Ectodermal cell (in vitro differentiated cells): ENCODE results near the gene DIDO1.
A peak's percentile ranks its signal among the peaks of the same experiment; 100 is the strongest.

Experiments used
- H3K27ac ChIP-seq: 2 replicates; pipeline ENCODE4 v1.7.0; 2013; ENCODE audit warnings: mild to moderate bottlenecking, low read depth, low read length; ENCODE audit not compliant: insufficient read depth, poor library complexity, severe bottlenecking
- H3K27me3 ChIP-seq: 2 replicates; pipeline ENCODE4 v1.7.0; 2013; ENCODE audit warnings: mild to moderate bottlenecking, low read length; ENCODE audit not compliant: insufficient read depth, control insufficient read depth, poor library complexity, severe bottlenecking
- H3K36me3 ChIP-seq: one replicate; pipeline ENCODE4 v1.7.0; 2013; ENCODE audit warnings: low read length; ENCODE audit not compliant: control insufficient read depth, insufficient read depth
- H3K4me1 ChIP-seq: one replicate; pipeline ENCODE4 v1.7.0; 2013; ENCODE audit warnings: low read length; ENCODE audit not compliant: control insufficient read depth, insufficient read depth
- H3K4me3 ChIP-seq: 2 replicates; pipeline ENCODE4 v1.7.0; 2013; ENCODE audit warnings: low read depth, low read length, control low read depth; ENCODE audit not compliant: insufficient read depth
- H3K9me3 ChIP-seq: 2 replicates; pipeline ENCODE4 v1.7.0; 2013; ENCODE audit warnings: mild to moderate bottlenecking, low read length, moderate library complexity; ENCODE audit not compliant: control insufficient read depth
- WGBS, 2 experiments: methylation state at CpG; one replicate each; pipeline ENCODE4 v1.1.7; 2013; ENCODE audit warnings: missing lambda C conversion rate in 2 of 2; 5-methylcytosine and 5-hydroxymethylcytosine counted together

Gene DIDO1

DNA sequence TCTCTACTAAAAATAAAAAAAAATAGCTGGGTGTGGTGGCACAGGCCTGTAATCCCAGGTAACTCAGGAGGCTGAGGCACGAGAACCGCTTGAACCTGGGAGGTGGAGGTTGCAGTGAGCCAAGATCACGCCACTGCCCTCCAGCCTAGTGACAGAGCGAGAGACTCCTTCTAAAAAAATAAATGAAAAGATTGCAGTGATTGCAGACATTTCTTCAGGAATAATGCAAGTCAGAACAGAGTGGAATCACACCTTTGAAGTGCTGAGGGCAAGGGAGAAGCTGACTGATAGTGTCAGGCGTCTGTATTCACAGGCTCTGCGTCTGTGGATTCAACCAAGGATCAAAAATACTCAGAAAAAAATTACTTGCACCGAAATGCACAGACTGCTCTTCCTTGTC lies 62.1 kb downstream of the DIDO1 start:
- Histone ChIP-seq H3K9me3 (no peaks in the 10 kb centered on the region), H3K4me3 (no peak overlapping the region), H3K27me3 (peaks cover 8% of the 10 kb centered on the region), H3K27ac (no peak overlapping the region), H3K36me3 (no peaks in the 10 kb centered on the region), H3K4me1 (peaks cover 21% of the 10 kb centered on the region)
- 94 to 95% methylated on average over 6 to 7 of the region's 7 CpGs for WGBS, 2 experiments

DNA sequence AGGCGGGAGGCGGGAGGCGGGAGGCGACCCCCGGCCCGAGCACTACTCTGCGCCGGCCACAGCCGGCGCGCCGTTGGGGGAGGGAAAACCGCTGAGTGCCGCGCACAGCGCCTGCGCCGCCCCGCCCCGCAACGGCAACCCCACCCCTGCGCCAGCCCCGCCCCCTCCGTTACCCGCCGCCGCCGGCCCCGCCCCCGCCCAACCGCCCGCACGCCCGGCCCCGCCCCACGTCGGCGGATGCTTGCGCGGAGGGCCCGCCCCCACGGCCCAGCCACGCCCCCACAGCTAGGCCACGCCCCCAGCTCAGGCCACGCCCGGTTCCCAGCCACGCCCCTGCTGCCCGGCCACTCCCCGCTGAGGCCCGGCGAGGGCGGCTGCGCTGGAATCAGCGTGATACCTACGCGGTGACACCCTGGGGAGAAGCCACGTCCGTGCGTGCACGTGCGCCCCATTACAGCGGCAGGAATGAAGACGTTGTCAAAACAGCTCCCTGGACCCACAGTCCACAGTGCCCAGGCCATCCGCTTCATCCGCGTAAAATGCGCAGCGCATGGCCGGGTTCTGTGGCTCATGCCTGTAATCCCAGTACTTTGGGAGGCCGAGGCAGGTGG lies 64.5 kb downstream of the DIDO1 start, which contains the start of gene TCFL5:
TCFL5 (minus strand) TSS at position 97 of the 611 bp plus-strand sequence. CDS start 152 bp downstream, outside the sequence.
- Histone ChIP-seq H3K27me3 (peaks cover 8% of the 10 kb centered on the region), H3K9me3 (no peaks in the 10 kb centered on the region), H3K4me1 (peaks cover 22% of the 10 kb centered on the region), H3K4me3 (peak within 1 kb of the TSS; percentile 57), H3K36me3 (peaks cover 5% of the 10 kb centered on the region), H3K27ac (peak within 1 kb of the TSS; percentile 26)
- WGBS, 2 experiments: 9 to 10% methylated on average over 66 to 70 of the region's 70 CpGs

DNA sequence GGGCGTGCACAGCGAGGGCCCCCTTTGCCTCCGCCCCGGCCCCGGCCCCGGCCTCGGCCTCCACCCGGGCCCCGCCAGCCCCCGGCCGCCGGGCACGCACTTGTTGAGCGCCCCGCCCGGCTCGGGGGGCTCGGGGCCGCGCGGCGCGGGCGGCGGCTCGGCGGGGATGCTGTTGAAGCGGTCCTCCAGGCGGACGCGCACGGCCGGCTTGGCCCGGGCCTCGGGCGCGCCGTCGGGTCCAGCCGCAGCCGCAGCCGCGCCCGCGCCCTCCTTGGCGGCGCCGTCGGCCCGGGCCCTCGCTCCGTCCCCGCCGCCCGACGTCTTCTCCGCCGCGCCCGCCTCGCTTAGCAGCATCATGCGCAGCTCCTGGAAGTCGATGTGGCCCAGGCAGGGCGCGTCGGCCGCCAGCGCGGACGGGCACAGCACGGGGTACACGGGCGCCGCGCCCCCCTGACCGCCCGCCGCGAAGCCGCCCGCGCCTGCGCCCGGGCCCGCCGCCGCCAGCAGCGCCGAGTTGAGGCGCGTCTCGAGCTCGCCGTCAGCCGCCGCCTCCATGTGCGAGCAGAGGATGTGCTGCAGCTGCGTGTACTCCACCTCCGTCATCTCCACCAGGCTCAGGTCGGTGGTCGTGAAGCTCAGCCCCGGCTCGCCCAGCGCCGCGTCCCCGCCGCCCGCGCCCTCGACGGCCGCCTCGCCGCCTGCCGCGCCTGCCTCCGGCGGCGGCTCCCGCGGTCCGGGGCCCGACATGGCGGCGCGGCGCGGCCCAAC lies 65.2 kb downstream of the DIDO1 start:
- 0% methylated on average over 129 of the region's 129 CpGs for WGBS, 2 experiments
- no peaks in the 10 kb centered on the region for H3K9me3 ChIP-seq
- peaks cover 9% of the 10 kb centered on the region for H3K36me3 ChIP-seq
- H3K27me3 ChIP-seq: peaks cover 8% of the 10 kb centered on the region
- peaks cover 22% of the 10 kb centered on the region for H3K4me1 ChIP-seq
- no peak overlapping the region for H3K27ac ChIP-seq
- peak overlapping the region; percentile 57 for H3K4me3 ChIP-seq

DNA sequence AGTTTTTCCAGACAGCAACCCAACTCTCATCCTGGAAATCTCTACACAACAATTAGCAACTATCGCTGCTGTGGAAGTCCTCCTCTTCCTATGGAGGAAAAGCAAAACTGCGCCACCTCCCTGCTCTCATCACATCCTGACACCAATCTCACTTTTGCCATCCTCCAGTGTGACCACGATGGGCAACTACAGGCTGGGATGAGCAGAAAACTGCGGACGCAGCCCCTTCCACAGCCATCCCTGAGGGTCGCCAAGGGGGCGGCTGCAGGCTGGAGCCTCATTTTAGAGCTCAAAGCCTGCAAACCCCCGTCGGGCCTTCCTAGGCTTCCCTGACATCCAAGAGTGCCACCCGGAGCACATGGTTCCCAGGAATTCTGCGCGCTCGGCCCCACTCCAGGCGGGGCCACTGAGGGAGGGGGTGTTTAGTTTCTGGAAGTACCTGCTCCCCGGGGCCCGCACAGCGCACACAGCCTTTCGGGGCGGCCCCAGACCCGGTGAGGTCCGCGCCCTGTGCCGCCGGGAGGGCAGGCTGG lies 65.8 kb downstream of the DIDO1 start:
- Histone ChIP-seq H3K27ac (no peak overlapping the region), H3K9me3 (no peaks in the 10 kb centered on the region), H3K27me3 (peaks cover 8% of the 10 kb centered on the region), H3K4me1 (peaks cover 22% of the 10 kb centered on the region), H3K36me3 (peaks cover 12% of the 10 kb centered on the region), H3K4me3 (peak overlapping the region; percentile 57)
- 9 to 11% methylated on average over 24 of the region's 24 CpGs for WGBS, 2 experiments

DNA sequence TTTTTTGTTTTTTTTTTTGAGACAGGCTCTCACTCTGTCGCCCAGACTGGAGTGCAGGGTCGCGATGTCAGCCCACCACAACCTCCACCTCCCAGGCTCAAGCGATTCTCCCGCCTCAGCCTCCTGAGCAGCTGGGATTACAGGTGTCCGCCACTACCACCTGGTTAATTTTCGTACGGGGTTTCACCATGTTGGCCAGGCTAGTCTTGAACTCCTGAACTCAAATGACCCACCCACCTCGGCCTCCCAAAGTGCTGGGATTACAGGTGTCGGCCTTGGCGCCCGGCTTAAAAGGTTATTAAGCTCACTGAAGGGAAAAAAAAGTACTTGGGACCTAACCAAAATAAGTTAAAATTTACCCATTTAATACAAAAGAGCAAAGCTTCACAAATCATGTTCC lies 66.6 kb downstream of the DIDO1 start:
- no peak overlapping the region for H3K27ac ChIP-seq
- H3K27me3 ChIP-seq: peaks cover 8% of the 10 kb centered on the region
- WGBS, 2 experiments: 91 to 93% methylated on average over 12 of the region's 12 CpGs
- H3K36me3 ChIP-seq: peaks cover 12% of the 10 kb centered on the region
- no peaks in the 10 kb centered on the region for H3K9me3 ChIP-seq
- peak overlapping the region; percentile 57 for H3K4me3 ChIP-seq
- peaks cover 22% of the 10 kb centered on the region for H3K4me1 ChIP-seq

DNA sequence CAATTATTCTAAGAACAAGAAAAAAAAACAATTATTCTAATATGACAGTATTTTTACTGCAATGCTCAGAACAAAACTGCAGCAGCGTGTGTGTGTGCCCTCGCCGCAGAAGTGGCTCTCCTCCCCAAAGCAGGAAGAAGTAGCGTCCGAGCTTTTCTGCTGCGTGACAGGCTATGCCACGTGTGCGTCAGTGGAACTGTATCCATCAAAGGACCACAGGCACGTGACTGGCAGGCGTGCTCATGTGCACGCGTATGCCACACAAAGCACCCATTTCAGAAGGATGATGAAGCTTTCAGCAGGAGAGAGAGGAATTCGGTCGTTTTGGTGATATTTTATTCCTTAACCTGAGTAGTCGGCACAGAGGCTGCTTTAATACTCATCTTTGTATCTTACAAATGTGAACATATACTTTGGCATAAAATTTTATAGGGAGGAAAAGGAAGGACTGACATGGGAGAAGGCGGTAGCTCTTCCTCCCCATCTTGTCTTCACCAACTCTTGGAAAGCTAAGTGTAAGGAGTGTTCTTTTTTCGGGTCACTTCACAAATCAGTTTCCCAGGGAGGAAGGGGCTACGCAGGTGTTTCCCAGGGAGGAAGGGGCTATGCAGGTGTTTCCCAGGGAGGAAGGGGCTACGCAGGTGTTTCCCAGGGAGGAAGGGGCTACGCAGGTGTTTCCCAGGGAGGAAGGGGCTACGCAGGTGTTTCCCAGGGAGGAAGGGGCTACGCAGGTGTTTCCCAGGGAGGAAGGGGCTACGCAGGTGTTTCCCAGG lies 68.1 kb downstream of the DIDO1 start:
- H3K36me3 ChIP-seq: peaks cover 18% of the 10 kb centered on the region
- 95 to 96% methylated on average over 17 to 18 of the region's 23 CpGs for WGBS, 2 experiments
- no peak overlapping the region for H3K4me3 ChIP-seq
- no peaks in the 10 kb centered on the region for H3K9me3 ChIP-seq
- H3K27ac ChIP-seq: no peak overlapping the region
- peaks cover 22% of the 10 kb centered on the region for H3K4me1 ChIP-seq
- H3K27me3 ChIP-seq: peaks cover 8% of the 10 kb centered on the region

DNA sequence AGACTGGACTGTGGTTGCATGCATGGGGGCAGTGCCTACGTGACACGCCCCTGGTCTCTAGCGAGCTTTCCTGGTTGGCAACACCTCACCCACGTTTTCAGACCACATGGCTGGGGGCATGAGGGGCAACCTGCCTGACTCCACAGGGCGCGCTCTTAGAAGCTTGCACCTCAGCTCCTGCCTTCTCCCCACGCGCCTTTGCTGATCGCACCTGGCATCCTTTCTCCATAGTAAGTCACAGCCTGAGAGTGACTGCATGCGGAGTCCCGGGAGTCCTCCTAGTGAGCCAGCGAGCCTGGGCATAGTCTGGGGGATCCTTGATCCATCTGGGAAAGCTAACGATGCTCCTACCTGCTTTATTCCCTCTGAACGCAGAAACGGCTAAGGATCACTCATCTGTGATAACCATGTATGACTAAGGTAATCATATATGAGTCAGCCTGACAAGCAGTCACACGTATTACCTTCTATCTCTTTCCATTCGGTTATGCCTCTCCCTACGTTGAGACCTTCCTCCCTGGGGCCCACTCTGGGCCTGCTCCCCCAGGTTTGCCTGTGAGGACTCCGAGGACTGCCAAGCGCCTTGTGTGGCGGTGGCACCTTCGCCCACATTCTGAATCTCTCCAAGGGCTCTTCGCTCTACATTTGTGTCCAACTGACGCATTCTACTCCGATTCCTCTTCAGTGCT lies 69.2 kb downstream of the DIDO1 start:
- H3K36me3 ChIP-seq: peaks cover 27% of the 10 kb centered on the region
- no peak overlapping the region for H3K4me3 ChIP-seq
- H3K9me3 ChIP-seq: no peaks in the 10 kb centered on the region
- H3K4me1 ChIP-seq: peaks cover 15% of the 10 kb centered on the region
- no peak overlapping the region for H3K27ac ChIP-seq
- 95 to 97% methylated on average over 25 of the region's 25 CpGs for WGBS, 2 experiments
- H3K27me3 ChIP-seq: peaks cover 8% of the 10 kb centered on the region

DNA sequence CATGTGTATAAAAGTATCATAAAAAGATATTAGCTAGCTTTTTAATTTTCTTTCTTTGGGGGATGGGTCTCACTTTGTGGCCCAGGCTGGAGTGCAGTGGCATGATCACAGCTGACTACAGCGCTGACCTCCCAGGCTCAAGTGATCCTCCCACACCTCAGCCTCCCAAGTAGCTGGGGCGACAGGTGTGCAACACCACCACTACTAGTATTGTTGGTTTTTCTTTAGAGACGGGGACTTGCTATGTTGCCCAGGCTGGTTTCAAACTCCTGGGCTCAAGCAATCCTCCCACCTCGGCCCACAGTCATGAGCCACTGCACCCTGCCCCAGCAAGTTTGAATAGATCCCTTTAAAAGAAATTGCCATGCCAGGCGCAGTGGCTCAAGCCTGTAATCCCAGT lies 71.2 kb downstream of the DIDO1 start:
- 93 to 94% methylated on average over 5 of the region's 5 CpGs for WGBS, 2 experiments
- no peak overlapping the region for H3K27ac ChIP-seq
- H3K4me3 ChIP-seq: no peak overlapping the region
- peaks cover 1% of the 10 kb centered on the region for H3K27me3 ChIP-seq
- H3K4me1 ChIP-seq: peaks cover 11% of the 10 kb centered on the region
- H3K36me3 ChIP-seq: peaks cover 29% of the 10 kb centered on the region
- no peaks in the 10 kb centered on the region for H3K9me3 ChIP-seq

DNA sequence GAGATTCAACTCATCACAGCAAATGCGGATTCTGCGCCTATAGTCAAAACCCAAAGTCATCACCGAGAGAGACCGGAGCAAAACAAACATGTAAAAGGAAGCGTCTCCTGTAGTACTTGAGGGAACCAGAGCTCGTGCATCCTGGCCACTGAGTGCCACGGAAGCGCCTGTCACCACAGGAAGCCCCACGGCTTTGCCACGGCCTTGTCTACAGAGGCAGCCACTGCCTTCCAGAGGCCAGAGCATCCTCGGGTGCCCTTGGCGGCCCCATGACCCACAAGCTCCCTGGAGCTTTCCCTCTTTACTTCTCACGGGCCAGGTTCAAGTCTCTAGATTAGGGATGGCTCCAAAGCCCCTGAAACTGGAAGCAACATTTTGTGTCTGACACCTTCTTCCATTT lies 72.2 kb downstream of the DIDO1 start:
- Histone ChIP-seq H3K4me1 (peaks cover under 1% of the 10 kb centered on the region), H3K9me3 (no peaks in the 10 kb centered on the region), H3K36me3 (peaks cover 29% of the 10 kb centered on the region), H3K27ac (no peak overlapping the region), H3K27me3 (no peaks in the 10 kb centered on the region), H3K4me3 (no peak overlapping the region)
- 97% methylated on average over 13 of the region's 13 CpGs for WGBS, 2 experiments
